ENCODE data around the gene SYNDIG1.

DNA sequence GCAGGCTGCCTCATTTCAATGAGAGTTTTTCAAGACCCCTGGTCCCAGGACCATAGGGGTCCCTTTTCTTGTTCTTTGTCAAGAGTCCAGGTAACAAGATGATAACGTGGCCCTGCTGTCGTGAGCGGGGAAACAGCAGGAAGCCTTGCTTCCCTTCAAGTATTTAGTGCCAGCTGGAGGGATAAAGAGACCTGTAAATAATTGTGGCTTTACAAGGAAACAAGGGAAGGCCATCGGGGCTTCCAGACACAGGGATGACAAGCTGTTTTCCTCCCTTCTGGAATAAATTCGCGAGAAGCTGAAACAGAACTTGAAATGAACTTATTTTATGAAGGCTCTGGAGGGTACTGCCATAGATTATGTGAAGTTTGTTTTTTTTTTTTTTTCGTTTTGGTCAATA, 163.2 kb downstream of the SYNDIG1 start:
- TF ChIP-seq CTCF (conservative IDR thresholded peaks at IDR 0.05; ENCODE audit: low read depth, low read length) = no peak
- TF ChIP-seq EZH2 (IDR thresholded peaks at IDR 0.05; ENCODE audit: borderline replicate concordance, low read depth, low read length, poor library complexity, severe bottlenecking) = no peak

Measured in A673 (cell line).